RKO (cell line): ENCODE data around the gene FCER1G.

Experiments used
- DNase-seq: peaks from one replicate; pipeline ENCODE4 v3.0.0-alpha.2; 2016; ENCODE audit warnings: low spot score

The FCER1G gene

GRCh38 chr1:161266202-161266601, 51.1 kb downstream of the FCER1G start:
- no peak for DNase-seq

- DNase-seq = no peak
Measured at GRCh38 chr1:161266836-161267235, 51.7 kb downstream of the FCER1G start.

GRCh38 chr1:161267321-161267720, 52.2 kb downstream of the FCER1G start:
- no peak for DNase-seq
